Measurements from ENCODE around the gene BCL11B.

BCL11B gene

GRCh38 chr14:99271951-99272631, at the start of gene BCL11B:
BCL11B (minus strand) TSS chr14:99272197; CDS start chr14:99271218, 979 bp downstream.
- Histone ChIP-seq H3K4me3 (ENCODE audit: low read length) (peak within 1 kb of the TSS; percentile 31), H3K4me1 (ENCODE audit: control insufficient read depth, insufficient read depth, low read length) (peaks cover 15% of the 10 kb centered on the region), H3K9me3 (ENCODE audit: control insufficient read depth, low read length) (no peaks in the 10 kb centered on the region), H3K36me3 (ENCODE audit: control insufficient read depth, insufficient read depth, low read length) (no peaks in the 10 kb centered on the region), H3K9ac (ENCODE audit: low read length) (peak within 1 kb of the TSS; percentile 67), H3K27me3 (ENCODE audit: control insufficient read depth, insufficient read depth, low read length) (peaks cover 31% of the 10 kb centered on the region)

- H3K36me3 ChIP-seq (ENCODE audit: control insufficient read depth, insufficient read depth, low read length): no peaks in the 10 kb centered on the region
Measured at GRCh38 chr14:99321236-99321925, 49.4 kb upstream of the BCL11B start.

GRCh38 chr14:99320621-99321235, 48.7 kb upstream of the BCL11B start:
- H3K4me1 ChIP-seq (ENCODE audit: control insufficient read depth, insufficient read depth, low read length): peaks cover 49% of the 10 kb centered on the region
- no peak overlapping the region for H3K9ac ChIP-seq (ENCODE audit: low read length)
- no peaks in the 10 kb centered on the region for H3K36me3 ChIP-seq (ENCODE audit: control insufficient read depth, insufficient read depth, low read length)
- H3K27me3 ChIP-seq (ENCODE audit: control insufficient read depth, insufficient read depth, low read length): peaks cover 3% of the 10 kb centered on the region
- H3K4me3 ChIP-seq (ENCODE audit: low read length): no peak overlapping the region
- no peaks in the 10 kb centered on the region for H3K9me3 ChIP-seq (ENCODE audit: control insufficient read depth, low read length)

More at GRCh38 chr14:99321236-99321925, 49.4 kb upstream of the BCL11B start:
- Histone ChIP-seq H3K9me3 (ENCODE audit: control insufficient read depth, low read length) (no peaks in the 10 kb centered on the region), H3K4me3 (ENCODE audit: low read length) (no peak overlapping the region), H3K27me3 (ENCODE audit: control insufficient read depth, insufficient read depth, low read length) (peaks cover 3% of the 10 kb centered on the region), H3K4me1 (ENCODE audit: control insufficient read depth, insufficient read depth, low read length) (peaks cover 43% of the 10 kb centered on the region), H3K9ac (ENCODE audit: low read length) (no peak overlapping the region)

- H3K4me1 ChIP-seq (ENCODE audit: control insufficient read depth, insufficient read depth, low read length): peaks cover 55% of the 10 kb centered on the region
Measured at GRCh38 chr14:99320105-99320572, 48.1 kb upstream of the BCL11B start.

GRCh38 chr14:99318959-99319295, 46.9 kb upstream of the BCL11B start:
- peaks cover 63% of the 10 kb centered on the region for H3K4me1 ChIP-seq (ENCODE audit: control insufficient read depth, insufficient read depth, low read length)
- no peaks in the 10 kb centered on the region for H3K9me3 ChIP-seq (ENCODE audit: control insufficient read depth, low read length)
- no peak overlapping the region for H3K4me3 ChIP-seq (ENCODE audit: low read length)
- H3K27me3 ChIP-seq (ENCODE audit: control insufficient read depth, insufficient read depth, low read length): peaks cover 3% of the 10 kb centered on the region
- no peaks in the 10 kb centered on the region for H3K36me3 ChIP-seq (ENCODE audit: control insufficient read depth, insufficient read depth, low read length)
- no peak overlapping the region for H3K9ac ChIP-seq (ENCODE audit: low read length)

More at GRCh38 chr14:99320105-99320572, 48.1 kb upstream of the BCL11B start:
- no peak overlapping the region for H3K9ac ChIP-seq (ENCODE audit: low read length)
- H3K9me3 ChIP-seq (ENCODE audit: control insufficient read depth, low read length): no peaks in the 10 kb centered on the region
- peaks cover 3% of the 10 kb centered on the region for H3K27me3 ChIP-seq (ENCODE audit: control insufficient read depth, insufficient read depth, low read length)
- H3K4me3 ChIP-seq (ENCODE audit: low read length): no peak overlapping the region
- no peaks in the 10 kb centered on the region for H3K36me3 ChIP-seq (ENCODE audit: control insufficient read depth, insufficient read depth, low read length)

- Histone ChIP-seq H3K4me1 (ENCODE audit: control insufficient read depth, insufficient read depth, low read length) (peaks cover 63% of the 10 kb centered on the region), H3K36me3 (ENCODE audit: control insufficient read depth, insufficient read depth, low read length) (no peaks in the 10 kb centered on the region), H3K4me3 (ENCODE audit: low read length) (no peak overlapping the region), H3K9me3 (ENCODE audit: control insufficient read depth, low read length) (no peaks in the 10 kb centered on the region), H3K27me3 (ENCODE audit: control insufficient read depth, insufficient read depth, low read length) (peaks cover 3% of the 10 kb centered on the region), H3K9ac (ENCODE audit: low read length) (peak overlapping the region; percentile 1)
Measured at GRCh38 chr14:99318091-99318958, 46.3 kb upstream of the BCL11B start.

- peaks cover 3% of the 10 kb centered on the region for H3K27me3 ChIP-seq (ENCODE audit: control insufficient read depth, insufficient read depth, low read length)
- H3K9ac ChIP-seq (ENCODE audit: low read length): peak overlapping the region; percentile 1
- H3K36me3 ChIP-seq (ENCODE audit: control insufficient read depth, insufficient read depth, low read length): no peaks in the 10 kb centered on the region
- peaks cover 63% of the 10 kb centered on the region for H3K4me1 ChIP-seq (ENCODE audit: control insufficient read depth, insufficient read depth, low read length)
- H3K4me3 ChIP-seq (ENCODE audit: low read length): no peak overlapping the region
- H3K9me3 ChIP-seq (ENCODE audit: control insufficient read depth, low read length): no peaks in the 10 kb centered on the region
Measured at GRCh38 chr14:99317231-99318090, 45.5 kb upstream of the BCL11B start.

- Histone ChIP-seq H3K36me3 (ENCODE audit: control insufficient read depth, insufficient read depth, low read length) (no peaks in the 10 kb centered on the region), H3K9ac (ENCODE audit: low read length) (peak overlapping the region; percentile 10), H3K4me3 (ENCODE audit: low read length) (no peak overlapping the region), H3K27me3 (ENCODE audit: control insufficient read depth, insufficient read depth, low read length) (peaks cover 3% of the 10 kb centered on the region), H3K9me3 (ENCODE audit: control insufficient read depth, low read length) (no peaks in the 10 kb centered on the region), H3K4me1 (ENCODE audit: control insufficient read depth, insufficient read depth, low read length) (peaks cover 63% of the 10 kb centered on the region)
Measured at GRCh38 chr14:99316281-99317163, 44.5 kb upstream of the BCL11B start.

- no peak overlapping the region for H3K9ac ChIP-seq (ENCODE audit: low read length)
Measured at GRCh38 chr14:99315197-99315596, 43.2 kb upstream of the BCL11B start.

GRCh38 chr14:99314623-99315022, 42.6 kb upstream of the BCL11B start:
- no peak overlapping the region for H3K9ac ChIP-seq (ENCODE audit: low read length)

More at GRCh38 chr14:99315197-99315596, 43.2 kb upstream of the BCL11B start:
- peaks cover 3% of the 10 kb centered on the region for H3K27me3 ChIP-seq (ENCODE audit: control insufficient read depth, insufficient read depth, low read length)
- H3K36me3 ChIP-seq (ENCODE audit: control insufficient read depth, insufficient read depth, low read length): no peaks in the 10 kb centered on the region
- H3K9me3 ChIP-seq (ENCODE audit: control insufficient read depth, low read length): no peaks in the 10 kb centered on the region
- peaks cover 53% of the 10 kb centered on the region for H3K4me1 ChIP-seq (ENCODE audit: control insufficient read depth, insufficient read depth, low read length)
- no peak overlapping the region for H3K4me3 ChIP-seq (ENCODE audit: low read length)

More at GRCh38 chr14:99314623-99315022, 42.6 kb upstream of the BCL11B start:
- Histone ChIP-seq H3K27me3 (ENCODE audit: control insufficient read depth, insufficient read depth, low read length) (peaks cover 3% of the 10 kb centered on the region), H3K9me3 (ENCODE audit: control insufficient read depth, low read length) (no peaks in the 10 kb centered on the region), H3K36me3 (ENCODE audit: control insufficient read depth, insufficient read depth, low read length) (no peaks in the 10 kb centered on the region), H3K4me1 (ENCODE audit: control insufficient read depth, insufficient read depth, low read length) (peaks cover 50% of the 10 kb centered on the region), H3K4me3 (ENCODE audit: low read length) (no peak overlapping the region)

Data from mucosa of stomach (tissue), 1 donor.